SK-N-MC (cell line): ENCODE data around the gene FNDC3B.

Source experiments
- EZH2 ChIP-seq: fragments of 200-600 bp; sonication (generic); IDR thresholded peaks from one replicate; pipeline ENCODE4 v1.6.1; 2017; ENCODE audit warnings: antibody characterized with exemption
- POLR2AphosphoS5 ChIP-seq: IDR thresholded peaks from 2 replicates; pipeline ENCODE4 v1.6.1; 2012; ENCODE audit warnings: mild to moderate bottlenecking, low read depth, low read length, borderline replicate concordance

- TF ChIP-seq POLR2AphosphoS5 (no peak), EZH2 (no peak)
Measured at GRCh38 chr3:172060234-172060633, 20.9 kb downstream of the FNDC3B start.
